ENCODE results near the gene RTL1.

RTL1 gene

GRCh38 chr14:100864206-100864605 is 39.3 kb downstream of the RTL1 start:
- Mint-ChIP-seq H3K4me3 (no peak overlapping the region), H3K27ac (ENCODE audit: low read depth) (no peak overlapping the region), H3K4me1 (no peaks in the 10 kb centered on the region), H3K9me3 (no peaks in the 10 kb centered on the region), H3K36me3 (ENCODE audit: insufficient read depth) (no peaks in the 10 kb centered on the region), H3K27me3 (peaks cover 23% of the 10 kb centered on the region)
- DNase-seq (ENCODE audit: low spot score in 2 of 2) (no peak), ATAC-seq (replicated peaks; ENCODE audit: extremely low read depth, poor library complexity, severe bottlenecking) (no peak)

GRCh38 chr14:100862793-100863192 is 40.7 kb downstream of the RTL1 start:
- Mint-ChIP-seq H3K27ac (ENCODE audit: low read depth) (no peak overlapping the region), H3K36me3 (ENCODE audit: insufficient read depth) (no peaks in the 10 kb centered on the region), H3K4me3 (no peak overlapping the region), H3K9me3 (no peaks in the 10 kb centered on the region), H3K4me1 (no peaks in the 10 kb centered on the region), H3K27me3 (peaks cover 33% of the 10 kb centered on the region)
- no peak for DNase-seq (ENCODE audit: low spot score in 2 of 2)
- ATAC-seq (replicated peaks; ENCODE audit: extremely low read depth, poor library complexity, severe bottlenecking) = no peak

- H3K9me3 Mint-ChIP-seq = no peaks in the 10 kb centered on the region
- peaks cover 33% of the 10 kb centered on the region for H3K27me3 Mint-ChIP-seq
- no peak overlapping the region for H3K27ac Mint-ChIP-seq (ENCODE audit: low read depth)
- no peaks in the 10 kb centered on the region for H3K36me3 Mint-ChIP-seq (ENCODE audit: insufficient read depth)
- ATAC-seq (replicated peaks; ENCODE audit: extremely low read depth, poor library complexity, severe bottlenecking) (no peak), DNase-seq (ENCODE audit: low spot score in 2 of 2) (no peak)
- no peak overlapping the region for H3K4me3 Mint-ChIP-seq
- no peaks in the 10 kb centered on the region for H3K4me1 Mint-ChIP-seq
These were observed 41.2 kb downstream of the RTL1 start for GRCh38 chr14:100862277-100862676.

DNA sequence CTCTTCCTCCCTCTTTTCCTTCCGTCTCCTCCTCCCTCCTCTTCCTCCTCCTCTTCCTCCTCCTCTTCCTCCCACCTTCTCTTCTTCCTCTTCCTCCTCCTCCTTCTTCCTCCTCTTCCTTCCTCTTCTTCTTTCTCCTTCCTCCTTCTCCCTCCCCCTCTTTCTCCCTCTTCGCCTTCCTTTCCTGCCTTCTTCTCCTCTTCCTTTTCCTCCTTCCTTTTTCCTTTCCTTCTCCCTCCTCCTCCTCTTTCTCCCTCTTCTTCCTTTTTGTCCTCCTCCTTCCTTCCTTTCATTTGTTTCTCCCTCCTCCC is 41.6 kb downstream of the RTL1 start:
- Mint-ChIP-seq H3K27me3 (peaks cover 34% of the 10 kb centered on the region), H3K4me1 (no peaks in the 10 kb centered on the region), H3K9me3 (no peaks in the 10 kb centered on the region), H3K27ac (ENCODE audit: low read depth) (no peak overlapping the region), H3K4me3 (no peak overlapping the region), H3K36me3 (ENCODE audit: insufficient read depth) (no peaks in the 10 kb centered on the region)
- no peak for DNase-seq (ENCODE audit: low spot score in 2 of 2)
- ATAC-seq (replicated peaks; ENCODE audit: extremely low read depth, poor library complexity, severe bottlenecking) = no peak

GRCh38 chr14:100861188-100861936 is 42.2 kb downstream of the RTL1 start:
- Mint-ChIP-seq H3K27me3 (peaks cover 39% of the 10 kb centered on the region), H3K4me1 (no peaks in the 10 kb centered on the region), H3K36me3 (ENCODE audit: insufficient read depth) (no peaks in the 10 kb centered on the region), H3K4me3 (no peak overlapping the region), H3K27ac (ENCODE audit: low read depth) (no peak overlapping the region), H3K9me3 (no peaks in the 10 kb centered on the region)
- ATAC-seq (replicated peaks; ENCODE audit: extremely low read depth, poor library complexity, severe bottlenecking) (no peak), DNase-seq (ENCODE audit: low spot score in 2 of 2) (no peak)

DNA sequence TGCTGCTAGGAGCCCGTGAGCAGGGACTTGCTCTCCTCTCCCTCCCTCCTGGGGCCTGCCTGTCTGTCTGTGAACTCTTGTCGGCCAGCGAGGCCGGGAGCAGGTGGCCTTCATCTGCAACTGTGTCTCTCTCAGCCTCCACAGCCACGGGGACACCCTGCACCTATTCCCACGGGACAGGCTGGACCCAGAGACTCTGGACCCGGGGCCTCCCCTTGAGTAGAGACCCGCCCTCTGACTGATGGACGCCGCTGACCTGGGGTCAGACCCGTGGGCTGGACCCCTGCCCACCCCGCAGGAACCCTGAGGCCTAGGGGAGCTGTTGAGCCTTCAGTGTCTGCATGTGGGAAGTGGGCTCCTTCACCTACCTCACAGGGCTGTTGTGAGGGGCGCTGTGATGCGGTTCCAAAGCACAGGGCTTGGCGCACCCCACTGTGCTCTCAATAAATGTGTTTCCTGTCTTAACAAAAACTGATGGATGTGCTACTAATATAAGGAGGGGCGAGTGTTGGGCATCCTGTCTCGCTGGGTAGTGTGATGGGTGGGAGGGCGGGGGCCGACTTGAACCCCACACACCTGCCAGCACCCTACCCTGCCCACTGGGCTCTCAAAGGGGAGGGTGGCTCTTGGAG is 42.9 kb downstream of the RTL1 start:
- H3K36me3 Mint-ChIP-seq (ENCODE audit: insufficient read depth) = no peaks in the 10 kb centered on the region
- peaks cover 45% of the 10 kb centered on the region for H3K27me3 Mint-ChIP-seq
- ATAC-seq (replicated peaks; ENCODE audit: extremely low read depth, poor library complexity, severe bottlenecking) (no peak), DNase-seq (ENCODE audit: low spot score in 2 of 2) (no peak)
- H3K9me3 Mint-ChIP-seq = no peaks in the 10 kb centered on the region
- H3K27ac Mint-ChIP-seq (ENCODE audit: low read depth) = no peak overlapping the region
- H3K4me1 Mint-ChIP-seq = no peaks in the 10 kb centered on the region
- no peak overlapping the region for H3K4me3 Mint-ChIP-seq

- no peak overlapping the region for H3K27ac Mint-ChIP-seq (ENCODE audit: low read depth)
These were observed 43.7 kb downstream of the RTL1 start for GRCh38 chr14:100859781-100860180.

GRCh38 chr14:100858838-100859220 is 44.7 kb downstream of the RTL1 start:
- no peak for ATAC-seq (replicated peaks; ENCODE audit: extremely low read depth, poor library complexity, severe bottlenecking)
- no peaks in the 10 kb centered on the region for H3K4me1 Mint-ChIP-seq
- no peak for DNase-seq (ENCODE audit: low spot score in 2 of 2)
- H3K27ac Mint-ChIP-seq (ENCODE audit: low read depth) = no peak overlapping the region
- no peak overlapping the region for H3K4me3 Mint-ChIP-seq
- no peaks in the 10 kb centered on the region for H3K36me3 Mint-ChIP-seq (ENCODE audit: insufficient read depth)
- H3K9me3 Mint-ChIP-seq = no peaks in the 10 kb centered on the region
- H3K27me3 Mint-ChIP-seq = peaks cover 45% of the 10 kb centered on the region

More at GRCh38 chr14:100859781-100860180, 43.7 kb downstream of the RTL1 start:
- Mint-ChIP-seq H3K9me3 (no peaks in the 10 kb centered on the region), H3K4me3 (no peak overlapping the region), H3K27me3 (peaks cover 45% of the 10 kb centered on the region), H3K4me1 (no peaks in the 10 kb centered on the region), H3K36me3 (ENCODE audit: insufficient read depth) (no peaks in the 10 kb centered on the region)
- no peak for DNase-seq (ENCODE audit: low spot score in 2 of 2)
- ATAC-seq (replicated peaks; ENCODE audit: extremely low read depth, poor library complexity, severe bottlenecking) = no peak

- H3K36me3 Mint-ChIP-seq (ENCODE audit: insufficient read depth) = no peaks in the 10 kb centered on the region
- H3K4me1 Mint-ChIP-seq = no peaks in the 10 kb centered on the region
- DNase-seq (ENCODE audit: low spot score in 2 of 2) (no peak), ATAC-seq (replicated peaks; ENCODE audit: extremely low read depth, poor library complexity, severe bottlenecking) (no peak)
- H3K27me3 Mint-ChIP-seq = peaks cover 45% of the 10 kb centered on the region
- no peak overlapping the region for H3K4me3 Mint-ChIP-seq
- no peaks in the 10 kb centered on the region for H3K9me3 Mint-ChIP-seq
- H3K27ac Mint-ChIP-seq (ENCODE audit: low read depth) = no peak overlapping the region
These were observed 45.3 kb downstream of the RTL1 start for GRCh38 chr14:100857923-100858837.

- Mint-ChIP-seq H3K9me3 (no peaks in the 10 kb centered on the region), H3K27ac (ENCODE audit: low read depth) (no peak overlapping the region), H3K4me3 (no peak overlapping the region), H3K4me1 (no peaks in the 10 kb centered on the region), H3K36me3 (ENCODE audit: insufficient read depth) (no peaks in the 10 kb centered on the region), H3K27me3 (peaks cover 45% of the 10 kb centered on the region)
- DNase-seq (ENCODE audit: low spot score in 2 of 2) (no peak), ATAC-seq (replicated peaks; ENCODE audit: extremely low read depth, poor library complexity, severe bottlenecking) (no peak)
These were observed 46.1 kb downstream of the RTL1 start for GRCh38 chr14:100857233-100857922.

- H3K27me3 Mint-ChIP-seq = peaks cover 44% of the 10 kb centered on the region
- H3K36me3 Mint-ChIP-seq (ENCODE audit: insufficient read depth) = no peaks in the 10 kb centered on the region
- H3K4me3 Mint-ChIP-seq = no peak overlapping the region
- no peaks in the 10 kb centered on the region for H3K9me3 Mint-ChIP-seq
- H3K4me1 Mint-ChIP-seq = no peaks in the 10 kb centered on the region
- no peak for ATAC-seq (replicated peaks; ENCODE audit: extremely low read depth, poor library complexity, severe bottlenecking)
- no peak for DNase-seq (ENCODE audit: low spot score in 2 of 2)
- H3K27ac Mint-ChIP-seq (ENCODE audit: low read depth) = no peak overlapping the region
These were observed 47.2 kb downstream of the RTL1 start for GRCh38 chr14:100856056-100856950.

Measured in central memory CD8-positive, alpha-beta T cell (primary cell).